T-cell (primary cell): Measurements from ENCODE around the gene UBA6. TPM values are rescaled to one million over a fixed set of nuclear protein-coding genes. Genes with fewer than 3 reads are reported as not detected.
A peak's percentile ranks its signal among the peaks of the same experiment; 100 is the strongest.

Experiments used
- ATAC-seq, 4 experiments: fragments of 200-7000 bp in 3 of 4; fragments of 150-1000 bp in 1 of 4; cut with Tn5 transposase; replicated peaks in 1 of 4; 1 replicate in 3 of 4; 2 replicates in 1 of 4; pipeline ENCODE4 v1.10.0; 2021; ENCODE audit warnings: moderate library complexity in 3 of 4, mild to moderate bottlenecking in 2 of 4, moderate number of reproducible peaks in 1 of 4
- CTCF ChIA-PET, 2 donors: fragments of 300-600 bp; sonication (Branson Sonifier 250); formaldehyde crosslinking; loops; one replicate each; lab custom pipeline; 2022; ENCODE audit warnings: antibody characterized with exemption in 2 of 2; lab: Charles Lee
- POLR2A ChIA-PET, 2 donors: fragments of 300-600 bp; sonication (Branson Sonifier 250); formaldehyde crosslinking; loops; one replicate each; lab custom pipeline; 2022; ENCODE audit warnings: antibody characterized with exemption in 2 of 2; lab: Charles Lee
- DNase-seq, 35 experiments: peaks; one replicate each; pipeline versions ENCODE4 v3.0.0 to v3.0.0-alpha.2; 2013 to 2023
- H3K27ac ChIP-seq: one replicate; pipeline ENCODE4 v1.5.1; 2013; ENCODE audit warnings: low read length
- H3K27me3 ChIP-seq, 2 experiments: replicated peaks in 1 of 2; 1 replicate in 1 of 2; 2 replicates in 1 of 2; pipeline versions ENCODE4 v1.6.1 to v1.7.0; 2013; ENCODE audit warnings: low read length in 1 of 2, mixed read lengths in 1 of 2; ENCODE audit not compliant: control insufficient read depth in 2 of 2, insufficient read depth in 2 of 2; ENCODE audit errors: extremely low read depth in 1 of 2
- H3K36me3 ChIP-seq, 2 donors: 1 replicate in 1 of 2; 2 replicates in 1 of 2; pipeline versions ENCODE4 v1.6.1 to v1.7.0; 2013; ENCODE audit warnings: low read length in 1 of 2; ENCODE audit not compliant: control insufficient read depth in 2 of 2, insufficient read depth in 1 of 2; ENCODE audit errors: extremely low read depth in 1 of 2
- H3K4me1 ChIP-seq, 2 experiments: 1 replicate in 1 of 2; 2 replicates in 1 of 2; pipeline versions ENCODE4 v1.6.1 to v1.7.0; 2013; ENCODE audit warnings: low read length in 2 of 2, mixed read lengths in 1 of 2; ENCODE audit not compliant: insufficient read depth in 2 of 2, control insufficient read depth in 1 of 2; ENCODE audit errors: extremely low read depth in 1 of 2
- H3K4me3 ChIP-seq, 2 donors: 1 replicate in 1 of 2; 2 replicates in 1 of 2; pipeline versions ENCODE4 v1.5.1 to v1.7.0; 2013; ENCODE audit warnings: mild to moderate bottlenecking in 2 of 2, low read length in 1 of 2, moderate library complexity in 1 of 2; ENCODE audit not compliant: control insufficient read depth in 1 of 2; ENCODE audit errors: extremely low read depth in 1 of 2
- H3K9me3 ChIP-seq: 2 replicates; pipeline ENCODE4 v1.7.0; 2013
- H3K27ac Mint-ChIP-seq, 2 donors: one replicate each; pipeline ENCODE4 v1.8.0; 2020 to 2021; ENCODE audit warnings: mild to moderate bottlenecking in 2 of 2, mixed read lengths in 2 of 2
- H3K27me3 Mint-ChIP-seq, 2 donors: one replicate each; pipeline ENCODE4 v1.8.0; 2021 to 2022; ENCODE audit warnings: mixed read lengths in 2 of 2
- H3K36me3 Mint-ChIP-seq: one replicate; pipeline ENCODE4 v1.8.0; 2021; ENCODE audit warnings: mixed read lengths
- H3K4me1 Mint-ChIP-seq, 3 donors: one replicate each; pipeline ENCODE4 v1.8.0; 2020 to 2022; ENCODE audit warnings: mixed read lengths in 3 of 3, mild to moderate bottlenecking in 1 of 3
- H3K4me3 Mint-ChIP-seq, 3 donors: one replicate each; pipeline ENCODE4 v1.8.0; 2020 to 2022; ENCODE audit warnings: mild to moderate bottlenecking in 3 of 3, mixed read lengths in 3 of 3, moderate library complexity in 3 of 3
- H3K9me3 Mint-ChIP-seq, 3 donors: one replicate each; pipeline ENCODE4 v1.8.0; 2020 to 2022; ENCODE audit warnings: mixed read lengths in 3 of 3
- WGBS: methylation state at CpG from one replicate; pipeline ENCODE4 v1.1.5; 2013; ENCODE audit warnings: missing lambda C conversion rate; ENCODE audit not compliant: insufficient coverage; 5-methylcytosine and 5-hydroxymethylcytosine counted together
- total RNA-seq, 35 experiments: library from RNA in 6 of 35; stranded (reverse) in 6 of 35; fragments of 120-200 nt in 1 of 35; gene quantifications; one replicate each; pipeline versions ENCODE4 v1.2.1 to v1.2.4 and lab custom pipeline; 2013 to 2026

The UBA6 gene
- total RNA-seq (10 to 100 TPM; 42.3 to 48.4 (median 43.0) TPM), total RNA-seq (lab: John Stamatoyannopoulos, UW) (59.5 to 174 (median 113) reads per million in 29 experiments)
- 50.9 TPM for total RNA-seq (2013)

GRCh38 chr4:67700738-67701516 is at the start of gene UBA6:
Gene UBA6 (minus strand): TSS chr4:67701155. CDS start chr4:67701119, 36 bp downstream.
- H3K27ac ChIP-seq, result peak within 1 kb of the TSS; percentile 74
- H3K9me3 ChIP-seq, result peaks cover 2% of the 10 kb centered on the region
- Mint-ChIP-seq H3K36me3 (peaks cover 22% of the 10 kb centered on the region), H3K4me1 (peaks cover 67 to 71% (median 70%) of the 10 kb centered on the region in 3 donors), H3K4me3 (peak within 1 kb of the TSS; percentile 96 to 97 (median 97)), H3K9me3 (peaks cover 0 to 5% (median 0%) of the 10 kb centered on the region in 3 donors), H3K27ac (peak within 1 kb of the TSS; percentile 94 to 98), H3K27me3 (no peaks in the 10 kb centered on the region)
- ChIA-PET POLR2A (interaction anchor here in 1 of 2 donors (1.0 to 1.3 kb wide), 3 partner anchors 85 to 156 kb away, joined by 3 to 13 read pairs (median 3); partner anchors contain the start of gene CENPC), CTCF (interaction anchor here (0.7 to 2.5 kb wide), 10 partner anchors 17 to 158 kb away, joined by 3 to 9 read pairs (median 4); no protein-coding TSS in a partner anchor)
- ATAC-seq, result peak; percentile 98
- WGBS, result 0% methylated on average over 36 of the region's 57 CpGs
- no peaks in the 10 kb centered on the region for H3K36me3 ChIP-seq
- peak within 1 kb of the TSS; percentile 88 to 95 for H3K4me3 ChIP-seq
- peak; percentile 83 to 96 (median 91) for DNase-seq
- H3K27me3 ChIP-seq, result no peaks in the 10 kb centered on the region
- peaks cover 16% of the 10 kb centered on the region in 2 experiments for H3K4me1 ChIP-seq

DNA sequence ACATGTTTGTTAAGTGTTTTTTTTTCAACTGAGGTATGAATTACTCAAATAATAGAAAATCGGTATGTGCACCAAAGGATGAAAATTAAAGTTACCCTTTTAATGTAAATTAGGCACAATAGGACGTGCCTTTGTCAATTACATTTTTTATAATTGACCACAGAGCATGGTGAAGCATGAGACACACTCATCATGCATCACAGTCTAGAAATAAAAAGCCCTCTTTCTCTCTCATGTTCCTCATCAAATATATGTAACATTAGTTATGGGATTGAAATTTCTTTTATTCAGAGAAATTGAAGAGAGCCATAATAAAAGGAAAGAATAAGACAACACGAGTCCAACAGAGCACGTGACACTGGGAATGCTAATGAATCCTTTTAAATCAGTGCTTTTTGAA is 49.7 kb upstream of the UBA6 start:
- no peak overlapping the region for H3K27ac Mint-ChIP-seq
- H3K4me1 Mint-ChIP-seq, result peaks cover 0 to 3% (median 2%) of the 10 kb centered on the region in 3 donors
- H3K9me3 Mint-ChIP-seq, result no peaks in the 10 kb centered on the region
- no peaks in the 10 kb centered on the region for H3K27me3 ChIP-seq
- H3K4me3 Mint-ChIP-seq, result no peak overlapping the region
- H3K36me3 Mint-ChIP-seq, result no peaks in the 10 kb centered on the region
- no peaks in the 10 kb centered on the region for H3K27me3 Mint-ChIP-seq
- DNase-seq, result no peak
- no peak for ATAC-seq
- ChIA-PET POLR2A (no interaction called here), CTCF (interaction anchor here in 1 of 2 donors (1.0 to 1.2 kb wide), 2 partner anchors 15 to 50 kb away, joined by 3 to 11 read pairs; partner anchors contain the start of gene UBA6)
- no peaks in the 10 kb centered on the region for H3K9me3 ChIP-seq
- H3K4me1 ChIP-seq, result no peaks in the 10 kb centered on the region
- WGBS, result 100% methylated on average over 1 of the region's 4 CpGs
- no peak overlapping the region for H3K27ac ChIP-seq
- H3K36me3 ChIP-seq, result no peaks in the 10 kb centered on the region
- H3K4me3 ChIP-seq, result no peak overlapping the region

DNA sequence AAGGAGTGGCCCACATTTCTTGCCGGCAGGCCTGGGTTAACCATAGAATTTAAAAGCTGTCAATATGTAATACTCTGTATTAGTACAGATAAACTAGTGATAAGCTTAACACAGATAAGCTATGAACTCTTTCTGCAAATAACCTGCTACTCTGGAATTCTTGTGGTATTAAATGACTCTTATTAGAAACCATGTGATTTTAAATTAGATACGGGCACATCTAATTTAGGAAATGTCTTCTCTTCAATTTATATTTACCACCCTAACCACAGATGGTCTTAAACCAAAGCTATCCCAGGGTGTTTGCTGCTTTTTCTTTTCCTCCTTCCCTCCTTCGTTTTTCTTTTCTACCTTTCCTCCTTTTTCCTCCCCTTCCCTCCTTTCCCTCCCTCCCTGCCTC is 48.3 kb upstream of the UBA6 start:
- peaks cover 0 to 3% (median 2%) of the 10 kb centered on the region in 3 donors for H3K4me1 Mint-ChIP-seq
- H3K36me3 ChIP-seq, result no peaks in the 10 kb centered on the region
- H3K9me3 ChIP-seq, result no peaks in the 10 kb centered on the region
- no peaks in the 10 kb centered on the region for H3K9me3 Mint-ChIP-seq
- DNase-seq, result no peak
- H3K27me3 Mint-ChIP-seq, result no peaks in the 10 kb centered on the region
- no peaks in the 10 kb centered on the region for H3K27me3 ChIP-seq
- POLR2A ChIA-PET, result no interaction called here
- H3K4me3 ChIP-seq, result no peak overlapping the region
- 79% methylated on average over 2 of the region's 3 CpGs for WGBS
- H3K4me3 Mint-ChIP-seq, result no peak overlapping the region
- CTCF ChIA-PET, result interaction anchor here (0.6 to 1.2 kb wide), 3 partner anchors 13 to 16 kb away, joined by 3 to 11 read pairs (median 3); no protein-coding TSS in a partner anchor
- no peaks in the 10 kb centered on the region for H3K4me1 ChIP-seq
- ATAC-seq, result no peak
- no peaks in the 10 kb centered on the region for H3K36me3 Mint-ChIP-seq
- no peak overlapping the region for H3K27ac ChIP-seq
- no peak overlapping the region for H3K27ac Mint-ChIP-seq

- peaks cover 6% of the 10 kb centered on the region for H3K36me3 Mint-ChIP-seq
- no peak for ATAC-seq
- H3K36me3 ChIP-seq, result no peaks in the 10 kb centered on the region
- H3K27me3 ChIP-seq, result no peaks in the 10 kb centered on the region
- 58% methylated on average over 2 of the region's 5 CpGs for WGBS
- H3K27ac Mint-ChIP-seq, result no peak overlapping the region
- H3K4me3 Mint-ChIP-seq, result no peak overlapping the region
- H3K27me3 Mint-ChIP-seq, result no peaks in the 10 kb centered on the region
- CTCF ChIA-PET, result interaction anchor here (0.6 to 2.0 kb wide), 14 partner anchors 9 to 575 kb away, joined by 3 to 9 read pairs (median 3); no protein-coding TSS in a partner anchor
- DNase-seq, result peak in 1 of 35 experiments; percentile 53
- H3K4me3 ChIP-seq, result no peak overlapping the region
- POLR2A ChIA-PET, result no interaction called here
- no peaks in the 10 kb centered on the region for H3K9me3 Mint-ChIP-seq
- H3K9me3 ChIP-seq, result no peaks in the 10 kb centered on the region
- H3K4me1 ChIP-seq, result no peaks in the 10 kb centered on the region
- H3K27ac ChIP-seq, result no peak overlapping the region
- peaks cover 0 to 3% (median 2%) of the 10 kb centered on the region in 3 donors for H3K4me1 Mint-ChIP-seq
Observed at GRCh38 chr4:67746797-67747495, 46.0 kb upstream of the UBA6 start.

DNA sequence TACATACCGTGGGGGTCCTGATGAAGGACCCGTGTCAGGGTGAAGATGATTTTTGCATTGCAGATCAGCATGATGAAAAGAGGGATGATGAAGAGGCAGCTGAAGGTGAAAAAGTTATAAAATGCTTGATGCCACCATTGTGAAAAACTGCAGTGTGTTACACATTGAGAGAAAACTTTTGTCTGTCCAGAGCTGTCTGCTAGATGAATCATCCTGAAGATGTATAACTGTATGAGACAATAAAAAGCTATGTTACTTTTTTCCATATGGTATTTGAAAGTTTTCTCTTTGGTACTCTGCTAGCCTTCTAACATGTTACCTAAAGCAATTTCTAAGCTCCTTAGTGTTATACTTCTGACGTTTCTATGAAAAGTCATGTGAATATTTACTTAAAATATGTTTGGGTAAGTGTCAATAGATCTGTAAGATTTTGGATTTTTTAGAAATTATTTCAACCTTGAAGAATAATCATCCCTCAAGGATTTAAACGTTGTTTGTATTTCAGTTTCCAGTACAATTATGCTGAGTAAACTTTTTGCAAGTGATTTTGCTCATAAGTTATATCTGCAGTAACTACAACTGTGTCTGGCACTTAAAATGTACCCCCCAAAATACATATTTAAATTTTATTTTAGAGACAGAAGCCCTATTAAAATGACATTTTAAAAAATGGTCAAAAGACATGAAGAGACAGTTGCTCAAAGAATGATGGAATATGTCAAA is 43.8 kb upstream of the UBA6 start:
- Histone ChIP-seq H3K4me1 (no peaks in the 10 kb centered on the region), H3K27me3 (no peaks in the 10 kb centered on the region), H3K9me3 (no peaks in the 10 kb centered on the region), H3K27ac (no peak overlapping the region), H3K4me3 (no peak overlapping the region), H3K36me3 (no peaks in the 10 kb centered on the region)
- peaks cover 10% of the 10 kb centered on the region for H3K36me3 Mint-ChIP-seq
- H3K9me3 Mint-ChIP-seq, result no peaks in the 10 kb centered on the region
- H3K4me3 Mint-ChIP-seq, result no peak overlapping the region
- ChIA-PET CTCF (interaction anchor here (0.5 to 2.0 kb wide), 4 partner anchors 22 to 307 kb away, joined by 3 to 7 read pairs (median 4); no protein-coding TSS in a partner anchor), POLR2A (interaction anchor here in 1 of 2 donors (0.5 kb wide), 1 partner anchor 135 kb away, joined by 4 read pairs; no protein-coding TSS in a partner anchor)
- no peak for DNase-seq
- WGBS, result 100% methylated on average over 1 of the region's 4 CpGs
- H3K4me1 Mint-ChIP-seq, result peaks cover 0 to 3% (median 2%) of the 10 kb centered on the region in 3 donors
- no peak for ATAC-seq
- H3K27me3 Mint-ChIP-seq, result no peaks in the 10 kb centered on the region
- H3K27ac Mint-ChIP-seq, result no peak overlapping the region
